GM19099 (cell line): ENCODE data around the gene NPTX2.

Experiments
- POLR2A ChIP-seq: IDR thresholded peaks from 3 replicates; pipeline ENCODE4 v1.6.1; 2011; ENCODE audit warnings: low read depth; ENCODE audit not compliant: insufficient read length; ENCODE audit errors: extremely low read depth

The NPTX2 gene

DNA sequence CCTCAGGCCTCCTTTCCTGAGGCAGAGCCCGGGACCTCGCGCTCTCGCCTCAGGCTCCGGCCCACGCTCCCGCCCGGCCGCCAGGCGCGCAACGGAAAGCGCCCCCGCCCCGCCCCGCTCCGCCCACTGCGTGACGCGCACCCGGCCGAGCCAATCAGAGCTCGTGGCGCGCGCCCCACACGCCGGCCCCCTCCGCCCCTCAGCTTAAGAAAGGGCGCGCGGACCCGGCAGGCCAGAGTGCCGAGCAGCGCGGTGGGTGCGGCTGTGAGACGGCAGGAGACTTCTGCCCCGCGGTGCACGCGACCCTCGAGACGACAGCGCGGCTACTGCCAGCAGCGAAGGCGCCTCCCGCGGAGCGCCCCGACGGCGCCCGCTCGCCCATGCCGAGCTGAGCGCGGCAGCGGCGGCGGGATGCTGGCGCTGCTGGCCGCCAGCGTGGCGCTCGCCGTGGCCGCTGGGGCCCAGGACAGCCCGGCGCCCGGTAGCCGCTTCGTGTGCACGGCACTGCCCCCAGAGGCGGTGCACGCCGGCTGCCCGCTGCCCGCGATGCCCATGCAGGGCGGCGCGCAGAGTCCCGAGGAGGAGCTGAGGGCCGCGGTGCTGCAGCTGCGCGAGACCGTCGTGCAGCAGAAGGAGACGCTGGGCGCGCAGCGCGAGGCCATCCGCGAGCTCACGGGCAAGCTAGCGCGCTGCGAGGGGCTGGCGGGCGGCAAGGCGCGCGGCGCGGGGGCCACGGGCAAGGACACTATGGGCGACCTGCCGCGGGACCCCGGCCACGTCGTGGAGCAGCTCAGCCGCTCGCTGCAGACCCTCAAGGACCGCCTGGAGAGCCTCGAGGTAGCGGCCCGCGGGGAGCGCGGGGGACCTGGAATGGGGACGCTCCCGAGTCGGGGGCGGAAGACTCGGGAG is at the start of gene NPTX2:
Gene NPTX2 (plus strand): TSS at position 235 of the 909 bp plus-strand sequence. CDS start 177 bp downstream, at position 412.
- no peak for TF ChIP-seq POLR2A

DNA sequence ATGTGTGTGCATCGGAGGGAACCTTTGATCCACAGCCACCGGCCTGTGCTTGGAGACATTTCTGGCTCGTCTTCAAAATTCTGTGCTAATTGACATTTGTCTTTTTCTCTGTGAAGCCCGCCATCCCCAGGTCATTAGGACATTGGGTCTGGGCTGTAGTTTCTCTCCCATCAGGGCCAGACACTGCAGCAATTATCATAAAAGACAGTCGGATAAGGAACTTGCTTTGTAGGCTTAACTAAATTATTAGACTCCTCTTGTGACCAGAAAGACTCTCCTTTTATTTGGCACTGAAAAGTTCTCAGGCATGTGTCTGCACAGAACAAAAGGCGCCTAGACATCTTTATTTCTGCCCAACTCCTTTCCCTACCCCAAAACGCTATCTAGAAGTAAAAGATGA is 49.1 kb upstream of the NPTX2 start:
- TF ChIP-seq POLR2A: no peak

DNA sequence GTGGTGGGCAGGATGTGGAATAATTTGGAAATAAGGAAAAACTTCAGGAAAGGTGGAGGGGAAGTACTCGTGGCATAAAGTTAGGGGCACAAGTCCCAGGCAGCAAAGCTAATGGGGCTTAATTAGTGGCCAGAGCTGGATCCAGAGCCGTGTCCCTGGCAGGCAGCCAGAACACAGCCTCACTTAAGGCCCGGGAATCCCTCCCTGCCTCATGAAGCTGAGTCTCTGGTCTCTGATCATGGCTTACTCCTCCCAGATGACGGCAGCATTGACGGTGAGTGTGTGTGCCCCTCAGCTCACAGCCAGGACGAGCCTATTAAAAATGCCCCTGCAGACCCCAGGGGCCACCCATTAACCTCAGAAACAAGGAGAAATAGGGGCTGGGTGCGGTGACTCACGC is 48.2 kb upstream of the NPTX2 start:
- no peak for TF ChIP-seq POLR2A

DNA sequence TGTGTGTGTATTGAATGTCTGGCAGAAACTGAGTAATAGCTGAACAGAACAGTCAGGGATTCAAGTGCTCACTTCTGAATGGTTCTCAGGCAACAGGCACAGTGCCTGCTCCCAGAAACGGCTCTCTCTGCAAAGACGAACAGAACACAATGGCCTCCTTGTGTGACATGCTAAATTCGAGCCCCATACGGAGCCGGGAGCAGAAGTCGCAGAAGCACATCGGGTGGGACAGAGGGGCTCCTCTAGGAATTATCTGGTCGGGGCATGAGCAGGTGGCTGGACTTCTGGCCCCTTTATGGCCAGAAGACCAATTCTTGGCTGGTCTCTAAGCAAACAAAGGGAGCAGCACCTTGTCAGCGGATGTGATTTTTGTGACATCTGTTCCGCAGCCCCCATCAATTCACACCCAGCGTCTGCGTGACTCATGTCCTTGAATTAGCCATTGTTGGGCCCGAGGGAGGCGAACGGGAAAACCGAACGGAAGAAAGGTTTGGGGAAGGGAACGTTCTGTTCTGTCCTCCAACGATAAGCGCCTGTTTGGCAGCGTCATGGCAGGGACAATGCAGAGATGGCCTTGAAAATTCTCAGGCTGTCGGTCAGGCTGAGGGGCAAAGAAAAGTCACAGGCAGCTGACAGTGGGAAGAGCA is 47.3 kb upstream of the NPTX2 start:
- no peak for TF ChIP-seq POLR2A

DNA sequence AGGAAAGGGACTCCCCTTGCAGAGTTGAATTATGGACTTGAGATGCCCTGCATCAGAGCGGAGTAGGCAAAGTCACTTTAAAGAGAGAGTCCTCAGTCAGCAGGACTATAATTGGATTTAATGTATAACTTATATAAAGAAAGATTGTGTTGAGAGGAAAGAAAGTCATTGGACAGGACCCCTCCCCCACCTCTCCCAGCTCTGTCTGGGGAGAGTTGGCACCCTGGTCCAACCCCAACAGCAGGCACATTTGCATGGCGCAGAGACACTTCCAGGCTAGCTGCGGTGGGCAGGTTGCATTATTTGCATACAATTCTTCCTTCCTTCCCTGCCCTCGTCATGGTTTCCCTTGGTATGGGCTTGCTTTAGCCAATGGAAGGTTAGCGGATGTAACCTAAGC is 46.1 kb upstream of the NPTX2 start:
- TF ChIP-seq POLR2A: no peak

DNA sequence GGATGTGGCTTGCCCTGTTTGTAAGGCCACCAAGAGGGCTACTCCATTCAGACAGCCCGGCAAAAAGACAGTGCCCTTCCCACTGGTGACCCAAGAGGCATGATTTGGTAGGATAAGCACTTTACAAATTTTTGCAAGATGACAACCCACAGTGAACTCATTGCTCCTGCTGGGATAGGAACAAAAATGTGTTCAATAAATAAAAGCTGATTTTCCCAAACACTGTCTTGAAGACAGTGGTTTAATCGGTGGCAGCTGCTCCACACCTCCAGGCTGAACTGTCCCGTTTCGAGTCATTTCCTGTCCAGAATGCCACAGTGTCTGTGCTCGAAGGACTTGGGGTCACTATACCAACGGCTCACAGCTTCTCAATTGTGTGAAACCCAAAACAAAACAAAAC is 45.1 kb upstream of the NPTX2 start:
- TF ChIP-seq POLR2A: no peak

DNA sequence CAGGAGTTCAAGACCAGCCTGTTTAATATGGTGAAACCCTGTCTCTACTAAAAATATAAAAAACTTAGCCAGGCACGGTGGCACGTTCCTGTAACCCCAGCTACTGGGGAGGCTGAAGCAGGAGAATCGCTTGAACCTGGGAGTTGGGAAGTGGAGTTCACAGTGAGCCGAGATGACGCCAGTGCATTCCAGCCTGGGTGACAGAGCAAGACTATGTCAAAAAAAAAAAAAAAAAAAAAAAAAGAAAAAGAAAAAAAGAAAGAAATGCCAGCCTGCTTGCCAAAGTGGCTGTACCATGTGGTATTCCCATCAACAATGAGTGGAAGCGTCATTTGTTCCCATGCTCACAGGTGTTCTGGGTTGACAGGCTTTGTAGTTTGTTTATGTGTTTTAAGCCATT is 43.3 kb upstream of the NPTX2 start:
- TF ChIP-seq POLR2A: no peak

DNA sequence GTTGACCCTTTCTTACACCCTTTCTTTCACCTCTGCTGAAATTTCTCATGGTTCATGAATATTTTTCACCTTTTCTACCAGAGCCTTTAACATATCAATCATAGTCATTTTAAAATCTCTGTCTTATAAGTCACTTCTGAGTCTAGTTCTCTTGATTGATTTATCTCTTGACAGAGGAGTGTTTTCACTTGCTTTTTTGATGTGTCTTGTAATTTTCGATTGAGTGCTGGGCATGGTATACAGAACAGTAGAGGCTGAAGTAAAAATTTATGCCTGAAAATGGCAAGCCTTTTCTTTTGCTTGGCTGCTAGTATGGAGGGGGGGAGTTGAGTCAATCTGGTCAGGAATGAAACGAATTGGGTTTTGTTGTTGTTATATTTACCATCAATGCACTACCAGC is 41.2 kb upstream of the NPTX2 start:
- no peak for TF ChIP-seq POLR2A

GRCh38 chr7:98584830-98585229 is 32.3 kb upstream of the NPTX2 start:
- TF ChIP-seq POLR2A: no peak

DNA sequence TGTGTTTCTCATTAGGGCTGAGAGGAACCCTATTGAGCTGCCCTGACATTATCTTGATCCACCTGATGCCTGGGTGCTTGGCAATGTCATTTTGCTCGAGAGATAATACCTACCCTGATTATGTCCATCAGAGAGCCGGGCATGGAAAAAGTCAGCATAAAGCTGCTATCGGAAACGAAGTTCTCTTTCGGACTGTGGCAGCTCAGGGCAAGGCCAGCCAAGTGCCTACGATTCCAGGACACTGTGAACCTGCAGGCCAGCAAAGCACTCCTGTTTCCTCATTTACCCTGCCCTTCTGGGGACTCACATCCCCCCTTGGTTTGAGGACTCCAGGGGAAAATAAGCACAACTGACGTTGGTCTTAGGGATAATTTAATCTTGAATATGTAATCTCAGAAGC is 25.2 kb upstream of the NPTX2 start:
- no peak for TF ChIP-seq POLR2A

DNA sequence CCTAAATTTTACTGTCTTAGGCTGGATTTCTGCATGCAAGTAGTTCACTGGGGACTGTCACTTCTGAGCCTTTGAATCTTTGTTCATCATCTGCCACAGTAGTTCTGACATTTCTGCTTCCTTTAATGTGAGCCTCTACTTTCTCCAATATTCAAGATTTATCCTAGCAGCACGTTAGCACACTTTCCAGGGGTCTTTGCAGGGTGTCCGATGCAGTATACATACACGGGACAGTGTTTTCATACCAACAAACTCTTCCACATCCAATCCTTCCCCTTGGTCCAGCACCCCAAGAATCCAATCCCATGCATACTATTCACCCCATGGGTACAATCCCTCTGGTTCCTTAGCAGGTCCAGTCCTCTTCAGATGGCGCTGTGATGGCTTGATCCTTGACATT is 22.7 kb upstream of the NPTX2 start:
- TF ChIP-seq POLR2A: no peak

DNA sequence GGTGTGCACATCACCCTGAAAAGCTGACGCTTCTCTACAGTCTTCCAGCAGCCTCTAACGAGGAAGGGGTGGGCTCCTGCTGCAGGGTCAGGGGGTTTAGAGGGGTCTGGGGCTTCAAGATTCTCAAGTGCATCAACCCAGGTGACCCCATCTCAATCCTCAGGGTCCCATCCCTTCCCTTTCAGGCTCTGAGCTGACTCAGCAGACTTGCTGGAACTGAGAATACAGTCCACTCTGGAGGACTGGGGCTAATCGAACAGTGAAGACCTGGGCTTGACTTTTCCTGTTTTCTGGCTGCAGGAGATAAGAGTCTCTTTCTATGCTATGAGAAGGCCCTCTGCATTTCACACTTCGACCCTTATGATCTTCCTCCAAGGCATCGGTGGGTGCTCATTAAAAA is 22.3 kb upstream of the NPTX2 start:
- TF ChIP-seq POLR2A: no peak

DNA sequence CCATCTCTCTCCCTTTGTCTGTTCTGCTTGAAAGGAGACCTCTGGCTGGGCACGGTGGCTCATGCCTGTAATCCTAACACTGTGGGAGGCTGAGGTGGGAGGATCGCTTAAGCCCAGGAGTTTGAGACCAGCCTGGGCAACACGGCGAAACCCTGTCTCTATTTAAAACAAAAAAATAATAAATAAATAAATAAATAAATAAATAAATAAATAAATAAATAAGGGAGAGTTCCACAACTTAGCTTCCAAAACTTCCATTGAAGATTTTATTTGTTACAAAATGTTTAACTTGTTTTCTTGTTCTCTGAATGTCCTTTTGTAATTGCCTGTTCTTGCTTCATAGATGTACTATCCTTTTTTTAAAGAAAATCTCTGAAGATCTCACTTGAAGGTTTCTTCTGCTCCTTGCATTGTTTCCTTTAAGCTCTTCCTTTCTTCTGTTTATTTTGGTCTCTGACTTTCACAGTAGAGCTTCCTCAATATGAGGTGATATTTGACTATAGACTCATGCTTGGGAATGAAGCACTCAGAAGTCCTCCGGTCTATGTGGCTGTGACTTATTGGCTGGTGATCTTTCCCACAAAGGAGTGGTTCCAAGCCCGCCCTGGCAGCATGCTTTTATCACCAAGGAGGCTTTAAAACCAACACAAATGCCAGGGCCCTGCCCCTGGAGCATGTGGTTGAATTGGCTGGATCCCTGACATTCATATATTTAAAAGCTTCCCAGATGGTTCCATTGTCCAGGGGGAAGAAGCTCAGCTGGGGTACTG is 18.1 kb upstream of the NPTX2 start:
- TF ChIP-seq POLR2A: no peak

GRCh38 chr7:98599886-98600285 is 17.2 kb upstream of the NPTX2 start:
- TF ChIP-seq POLR2A: no peak

DNA sequence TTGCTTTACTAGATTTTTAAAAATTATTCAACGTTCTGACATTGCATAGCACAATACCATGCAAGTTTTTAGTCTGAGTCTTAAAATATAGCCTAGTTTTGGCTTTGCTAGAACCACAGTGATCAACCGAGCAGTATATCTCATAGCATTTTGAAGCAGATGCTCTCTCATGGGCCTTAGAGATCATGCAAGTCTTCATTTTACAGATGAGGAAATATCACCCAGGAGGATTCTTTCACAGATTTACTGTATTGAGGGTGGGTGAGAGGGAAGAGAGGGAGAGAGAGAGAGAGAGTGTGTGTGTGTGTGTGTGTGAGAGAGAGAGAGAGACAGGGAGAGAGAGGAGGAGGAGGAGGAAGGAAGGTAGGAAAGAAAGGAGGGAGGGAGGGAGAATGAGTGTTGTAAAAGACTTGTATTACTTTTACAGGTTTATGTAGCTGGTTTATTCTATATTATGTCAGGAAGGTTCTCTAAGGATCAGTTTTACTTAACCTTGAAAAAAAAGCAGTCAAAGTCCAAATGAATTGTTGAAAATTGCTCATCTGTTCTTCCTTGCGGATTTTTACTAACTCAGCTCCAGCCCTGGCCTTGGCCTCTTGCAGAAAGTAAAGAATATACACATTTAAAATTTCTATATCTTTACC is 14.2 kb upstream of the NPTX2 start:
- TF ChIP-seq POLR2A: no peak
